ENCODE measurements around the gene TUBA4B.

Gene TUBA4B

GRCh38 chr2:219214141-219214540 lies 38.9 kb upstream of the TUBA4B start:
- TF ChIP-seq CTCF (IDR thresholded peaks at IDR 0.05; ENCODE audit: control insufficient read depth, extremely low read depth, insufficient read depth): no peak
- no peak for DNase-seq (ENCODE audit: low read depth)
- no peak overlapping the region for H3K4me3 ChIP-seq (ENCODE audit: low read depth, low read length)

- H3K4me3 ChIP-seq (ENCODE audit: low read depth, low read length): no peak overlapping the region
- DNase-seq (ENCODE audit: low read depth): no peak
- no peak for TF ChIP-seq CTCF (IDR thresholded peaks at IDR 0.05; ENCODE audit: control insufficient read depth, extremely low read depth, insufficient read depth)
Observed at GRCh38 chr2:219214786-219215185, 38.3 kb upstream of the TUBA4B start.

DNA sequence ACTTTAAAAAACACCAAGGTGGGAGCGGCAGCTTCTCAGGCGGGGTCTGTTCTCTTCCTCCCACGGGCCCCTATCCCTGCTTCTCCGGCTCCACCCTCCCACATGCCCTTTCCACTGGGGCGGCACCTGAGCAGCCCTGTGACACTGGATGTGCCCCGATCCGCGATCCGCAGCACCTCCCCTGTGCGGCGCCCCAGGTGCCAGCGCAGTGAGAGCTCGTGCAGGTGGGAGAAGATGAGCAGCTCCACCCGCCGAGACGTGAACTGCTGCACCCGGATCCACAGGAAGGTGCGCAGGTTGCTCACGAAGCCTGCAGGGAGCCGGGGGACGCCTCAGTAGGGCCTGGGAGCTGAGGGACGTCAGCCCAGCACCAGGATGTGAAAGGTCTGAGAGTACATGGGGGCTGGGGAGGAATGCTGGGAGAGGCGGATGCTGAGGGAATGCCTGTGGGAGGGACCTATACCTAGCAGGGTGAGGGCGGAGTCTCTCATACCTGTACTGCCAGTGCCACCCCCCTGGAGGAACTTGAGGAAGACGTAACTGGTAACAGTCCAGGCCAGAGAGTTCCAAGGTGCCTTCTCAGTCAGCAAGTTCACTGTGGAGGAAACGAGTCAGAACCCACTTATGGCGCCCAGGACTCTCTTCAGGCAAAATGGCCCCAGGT lies 37.0 kb upstream of the TUBA4B start:
- no peak for TF ChIP-seq CTCF (IDR thresholded peaks at IDR 0.05; ENCODE audit: control insufficient read depth, extremely low read depth, insufficient read depth)
- no peak for DNase-seq (ENCODE audit: low read depth)
- H3K4me3 ChIP-seq (ENCODE audit: low read depth, low read length): no peak overlapping the region

DNA sequence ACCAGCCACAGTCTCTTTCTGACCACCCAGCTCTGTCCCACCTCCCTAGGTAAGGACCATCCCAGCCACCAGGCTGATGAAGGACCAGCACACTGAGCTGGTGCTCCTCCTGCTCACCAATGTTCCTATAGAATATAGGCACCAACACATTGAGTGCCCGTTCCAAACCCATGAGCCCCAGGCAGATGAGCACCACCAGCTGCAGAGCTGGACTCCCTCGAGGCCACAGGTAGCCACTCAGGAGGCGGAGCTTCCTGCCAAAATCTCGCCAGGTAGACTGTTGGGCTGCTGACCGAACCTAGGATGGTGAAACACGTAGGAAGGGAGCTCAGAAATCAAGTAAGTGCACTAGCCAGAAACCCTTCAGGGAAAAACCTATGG lies 36.5 kb upstream of the TUBA4B start:
- no peak for DNase-seq (ENCODE audit: low read depth)
- no peak for TF ChIP-seq CTCF (IDR thresholded peaks at IDR 0.05; ENCODE audit: control insufficient read depth, extremely low read depth, insufficient read depth)
- H3K4me3 ChIP-seq (ENCODE audit: low read depth, low read length): no peak overlapping the region

- peak overlapping the region; percentile 55 for H3K4me3 ChIP-seq (ENCODE audit: low read depth, low read length)
- peak; percentile 37 for DNase-seq (ENCODE audit: low read depth)
- no peak for TF ChIP-seq CTCF (IDR thresholded peaks at IDR 0.05; ENCODE audit: control insufficient read depth, extremely low read depth, insufficient read depth)
Observed at GRCh38 chr2:219218217-219218731, 34.8 kb upstream of the TUBA4B start.

DNA sequence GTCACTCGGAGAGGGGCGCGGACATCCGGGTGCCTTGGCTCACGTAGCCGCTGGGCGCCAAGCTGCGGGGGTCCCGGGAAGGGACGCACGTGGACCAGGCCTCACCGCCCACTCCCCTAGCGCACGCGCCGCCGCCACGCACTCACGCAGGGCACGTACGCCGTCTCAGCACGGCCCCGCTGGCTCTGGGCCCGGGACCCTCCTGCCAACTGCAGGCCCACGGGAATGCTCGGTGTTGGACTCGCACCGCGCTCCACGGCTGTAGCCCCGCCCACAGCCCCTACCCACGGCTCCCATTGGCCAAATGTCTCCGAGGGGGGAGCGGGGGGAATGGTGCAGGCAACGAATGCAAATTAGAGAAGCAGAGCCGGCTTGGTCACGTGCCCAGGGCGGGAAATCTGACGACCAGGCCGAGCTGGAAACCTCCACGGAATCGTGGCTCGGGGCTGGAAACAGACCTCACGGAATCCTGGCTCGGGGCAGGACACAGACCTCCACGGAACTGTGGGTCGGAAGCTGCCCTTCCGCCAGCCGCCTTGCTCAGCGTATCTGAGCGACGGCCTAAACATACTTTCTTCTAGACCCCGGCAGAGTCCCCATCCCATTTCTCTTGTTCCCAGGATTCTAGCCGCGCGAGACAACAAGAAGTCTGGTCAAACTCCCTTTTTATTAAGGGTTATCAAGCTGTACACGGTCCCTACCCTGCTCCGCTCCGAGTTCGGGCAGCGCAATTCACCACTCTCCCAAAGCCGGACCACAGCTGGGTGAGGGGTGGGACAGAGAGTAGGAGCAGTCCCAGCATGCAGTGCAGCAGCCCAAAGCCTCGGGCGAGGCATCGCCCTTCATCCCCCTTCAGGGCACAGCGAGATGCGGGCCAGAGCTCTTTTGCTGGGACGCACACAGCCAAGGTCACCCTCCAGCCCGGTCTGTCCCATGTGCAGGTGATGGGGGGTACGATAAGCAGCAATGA lies 34.0 kb upstream of the TUBA4B start, which contains the start of gene ABCB6:
Gene ABCB6 (minus strand): TSS at position 227 of the 970 bp plus-strand sequence. CDS start 285 bp downstream, outside the sequence.
- peak; percentile 79 for DNase-seq (ENCODE audit: low read depth)
- H3K4me3 ChIP-seq (ENCODE audit: low read depth, low read length): peak within 1 kb of the TSS; percentile 55
- no peak for TF ChIP-seq CTCF (IDR thresholded peaks at IDR 0.05; ENCODE audit: control insufficient read depth, extremely low read depth, insufficient read depth)
